GM15510 (cell line): Measurements from ENCODE around the gene SMURF1.
A peak's percentile ranks its signal among the peaks of the same experiment; 100 is the strongest.

ENCODE experiments used
- POLR2A ChIP-seq: IDR thresholded peaks from 3 replicates; pipeline ENCODE4 v1.6.1; 2011; ENCODE audit warnings: borderline replicate concordance; ENCODE audit not compliant: insufficient read length; ENCODE audit errors: extremely low read depth

SMURF1 gene

GRCh38 chr7:99143853-99144672 lies at the start of gene SMURF1:
Gene SMURF1, minus strand, starts transcription at chr7:99144108. Its CDS starts 328 bp downstream, at chr7:99143780.
- TF ChIP-seq POLR2A, result peak; percentile 93

- no peak for TF ChIP-seq POLR2A
These were observed 48.1 kb upstream of the SMURF1 start for GRCh38 chr7:99191869-99192596.

GRCh38 chr7:99190359-99191009 lies 46.6 kb upstream of the SMURF1 start:
- TF ChIP-seq POLR2A, result no peak

GRCh38 chr7:99189222-99189621 lies 45.3 kb upstream of the SMURF1 start:
- TF ChIP-seq POLR2A, result no peak

GRCh38 chr7:99188221-99188620 lies 44.3 kb upstream of the SMURF1 start:
- no peak for TF ChIP-seq POLR2A

- no peak for TF ChIP-seq POLR2A
These were observed 40.8 kb upstream of the SMURF1 start for GRCh38 chr7:99184532-99185218.

GRCh38 chr7:99180067-99180650 lies 36.3 kb upstream of the SMURF1 start:
- TF ChIP-seq POLR2A, result no peak

GRCh38 chr7:99177165-99177564 lies 33.3 kb upstream of the SMURF1 start:
- TF ChIP-seq POLR2A, result no peak

GRCh38 chr7:99173787-99174186 lies 29.9 kb upstream of the SMURF1 start:
- TF ChIP-seq POLR2A, result no peak

- TF ChIP-seq POLR2A, result no peak
These were observed 27.8 kb upstream of the SMURF1 start for GRCh38 chr7:99171731-99172130.

GRCh38 chr7:99170730-99171074 lies 26.8 kb upstream of the SMURF1 start:
- TF ChIP-seq POLR2A, result no peak

GRCh38 chr7:99170065-99170729 lies 26.3 kb upstream of the SMURF1 start:
- TF ChIP-seq POLR2A, result no peak

GRCh38 chr7:99167072-99167471 lies 23.2 kb upstream of the SMURF1 start:
- no peak for TF ChIP-seq POLR2A

- TF ChIP-seq POLR2A, result no peak
These were observed 21.9 kb upstream of the SMURF1 start for GRCh38 chr7:99165816-99166215.

- no peak for TF ChIP-seq POLR2A
These were observed 12.7 kb upstream of the SMURF1 start for GRCh38 chr7:99156649-99157048.

- no peak for TF ChIP-seq POLR2A
These were observed 11.3 kb upstream of the SMURF1 start for GRCh38 chr7:99155211-99155610.
